ENCODE data around the gene TMEM30B. TPM values are rescaled to one million over a fixed set of nuclear protein-coding genes. Genes with fewer than 3 reads are reported as not detected.
A peak's percentile ranks its signal among the peaks of the same experiment; 100 is the strongest.

TMEM30B gene
- total RNA-seq, 2 donors from 2014 or later: 68.2 to 77.1 TPM

DNA sequence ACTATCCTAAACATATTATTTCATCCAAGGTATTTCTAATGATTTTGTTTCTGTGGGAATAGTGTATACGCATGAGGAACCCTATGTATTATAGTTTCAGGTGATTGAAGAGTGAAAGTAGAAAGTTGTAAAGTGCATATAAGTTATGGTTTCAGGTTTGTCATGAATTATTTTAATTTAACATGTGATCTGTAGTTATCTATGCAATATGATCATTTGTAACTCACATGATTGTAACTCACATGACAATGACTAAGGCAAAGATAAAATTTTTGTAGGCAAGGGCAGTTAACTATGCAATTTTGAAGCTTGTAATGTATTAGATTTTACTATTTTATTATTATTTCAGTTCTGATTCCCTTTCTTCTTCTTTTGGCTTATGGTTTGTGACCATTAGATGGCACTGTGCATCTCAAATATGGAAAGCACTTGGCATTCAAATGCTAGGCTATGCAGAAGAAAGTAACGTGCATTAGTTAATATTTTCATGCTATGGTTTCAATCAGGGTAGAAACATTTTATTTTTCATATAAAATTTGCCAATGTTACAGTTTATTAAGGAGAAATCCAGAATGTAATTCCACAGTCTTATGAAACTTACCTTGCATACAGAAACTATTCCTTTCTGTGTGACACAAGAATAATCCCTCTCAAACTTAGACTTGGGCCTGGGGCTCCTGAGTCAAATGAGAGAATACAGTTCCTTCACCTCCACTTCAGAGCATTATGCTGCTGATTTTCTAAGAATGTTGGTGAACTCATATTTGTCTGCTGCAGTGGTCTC lies 15.8 kb upstream of the TMEM30B start:
- H3K27ac ChIP-seq: no peak overlapping the region
- H3K9ac ChIP-seq (ENCODE audit: low read depth in 2 of 2, low read length in 2 of 2): no peak overlapping the region
- no peak for DNase-seq
- intact Hi-C loops (cut with DNase I): loop anchor here (5.0 kb wide), 2 partner anchors 160 to 540 kb away; no protein-coding TSS in a partner anchor
- peak; percentile 44 for TF ChIP-seq CTCF (IDR thresholded peaks at IDR 0.05)
- no peaks in the 10 kb centered on the region for H3K36me3 ChIP-seq
- H3K4me3 ChIP-seq: no peak overlapping the region
- H3K27me3 ChIP-seq: no peaks in the 10 kb centered on the region
- H3K9me3 ChIP-seq: no peaks in the 10 kb centered on the region
- peaks cover 4% of the 10 kb centered on the region for H3K4me1 ChIP-seq

DNA sequence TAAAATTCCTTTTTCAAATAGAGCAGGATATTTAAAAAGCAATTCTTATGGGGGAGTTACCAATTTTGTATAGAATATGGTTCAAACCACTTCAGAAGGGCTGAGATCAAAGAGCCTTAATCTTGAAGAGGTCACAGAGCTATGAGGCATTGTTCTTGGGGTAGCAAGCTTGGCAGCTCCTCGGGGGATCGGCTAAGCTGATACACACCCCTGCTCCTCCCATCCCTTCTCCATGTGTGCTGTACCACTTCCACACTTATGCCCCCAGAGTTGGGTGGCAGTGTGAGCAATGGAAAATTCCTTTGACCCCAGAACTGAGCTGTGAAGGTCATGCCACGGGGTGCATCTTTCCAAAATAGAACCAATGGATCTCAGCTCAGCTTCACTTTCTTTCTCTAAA lies 15.0 kb upstream of the TMEM30B start:
- H3K4me1 ChIP-seq: peaks cover 4% of the 10 kb centered on the region
- no peaks in the 10 kb centered on the region for H3K36me3 ChIP-seq
- H3K27ac ChIP-seq: no peak overlapping the region
- H3K27me3 ChIP-seq: no peaks in the 10 kb centered on the region
- no peak overlapping the region for H3K9ac ChIP-seq (ENCODE audit: low read depth in 2 of 2, low read length in 2 of 2)
- DNase-seq: no peak
- intact Hi-C loops (cut with DNase I): loop anchor here (5.0 kb wide), 2 partner anchors 161 to 541 kb away; no protein-coding TSS in a partner anchor
- H3K9me3 ChIP-seq: no peaks in the 10 kb centered on the region
- TF ChIP-seq CTCF (IDR thresholded peaks at IDR 0.05): no peak
- no peak overlapping the region for H3K4me3 ChIP-seq

- intact Hi-C loops (cut with DNase I): no loop called here
- no peak overlapping the region for H3K27ac ChIP-seq
- H3K36me3 ChIP-seq: no peaks in the 10 kb centered on the region
These were observed 9.6 kb upstream of the TMEM30B start for GRCh38 chr14:61290701-61291100.

DNA sequence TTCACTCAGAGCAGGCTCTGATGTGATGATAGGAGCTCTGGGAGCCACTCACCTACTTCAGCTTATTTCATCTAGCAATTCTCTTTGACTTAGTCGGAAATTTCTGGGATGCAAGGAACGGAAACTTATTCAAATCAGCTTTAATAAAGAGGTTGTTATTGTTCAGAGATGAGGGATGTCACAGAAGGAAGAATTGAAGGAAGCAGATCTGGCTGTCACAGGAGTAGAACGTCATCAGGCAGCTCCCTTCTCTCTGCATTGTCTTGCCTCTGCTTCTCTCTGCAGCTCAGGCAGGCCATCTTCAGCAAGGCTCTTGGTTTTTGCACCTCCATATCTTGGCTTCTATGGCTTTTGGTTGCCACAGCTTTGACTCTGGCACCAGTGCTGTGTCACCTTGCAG lies 7.6 kb upstream of the TMEM30B start:
- intact Hi-C loops (cut with DNase I): no loop called here
- H3K9ac ChIP-seq (ENCODE audit: low read depth in 2 of 2, low read length in 2 of 2): no peak overlapping the region
- H3K27ac ChIP-seq: no peak overlapping the region
- H3K27me3 ChIP-seq: no peaks in the 10 kb centered on the region
- peaks cover 3% of the 10 kb centered on the region for H3K4me1 ChIP-seq
- H3K9me3 ChIP-seq: no peaks in the 10 kb centered on the region
- TF ChIP-seq CTCF (IDR thresholded peaks at IDR 0.05): no peak
- H3K4me3 ChIP-seq: no peak overlapping the region
- no peaks in the 10 kb centered on the region for H3K36me3 ChIP-seq
- no peak for DNase-seq

More at GRCh38 chr14:61290701-61291100, 9.6 kb upstream of the TMEM30B start:
- Histone ChIP-seq H3K9me3 (no peaks in the 10 kb centered on the region), H3K4me1 (peaks cover 3% of the 10 kb centered on the region), H3K9ac (ENCODE audit: low read depth in 2 of 2, low read length in 2 of 2) (no peak overlapping the region), H3K4me3 (no peak overlapping the region), H3K27me3 (no peaks in the 10 kb centered on the region)
- no peak for TF ChIP-seq CTCF (IDR thresholded peaks at IDR 0.05)
- no peak for DNase-seq

DNA sequence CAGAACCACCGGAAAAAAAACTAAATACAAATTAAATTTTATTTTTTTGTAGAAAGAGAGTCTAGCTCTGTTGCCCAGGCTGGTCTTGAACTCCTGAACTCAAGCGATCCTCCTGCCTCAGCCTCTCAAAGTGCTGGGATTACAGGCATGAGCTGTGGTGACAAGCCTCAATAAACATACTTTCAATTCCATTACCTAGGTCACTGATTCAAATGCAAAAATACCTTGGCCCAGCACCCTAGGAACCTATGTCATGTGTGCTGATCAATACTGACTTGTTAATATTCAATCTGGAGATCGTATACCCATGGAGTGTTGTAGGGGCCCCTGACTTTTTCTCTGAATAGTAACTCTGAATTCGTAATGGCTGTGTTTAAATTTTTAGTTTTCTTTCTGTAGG lies 7.1 kb upstream of the TMEM30B start:
- H3K9me3 ChIP-seq: no peaks in the 10 kb centered on the region
- no peak for DNase-seq
- TF ChIP-seq CTCF (IDR thresholded peaks at IDR 0.05): no peak
- no peaks in the 10 kb centered on the region for H3K27me3 ChIP-seq
- H3K9ac ChIP-seq (ENCODE audit: low read depth in 2 of 2, low read length in 2 of 2): no peak overlapping the region
- H3K4me3 ChIP-seq: no peak overlapping the region
- H3K36me3 ChIP-seq: no peaks in the 10 kb centered on the region
- intact Hi-C loops (cut with DNase I): no loop called here
- peaks cover 3% of the 10 kb centered on the region for H3K4me1 ChIP-seq
- no peak overlapping the region for H3K27ac ChIP-seq
